A673 (cell line): ENCODE results near the gene GBP1.

Experiments used
- EZH2 ChIP-seq: fragments of 200-600 bp; sonication (generic); IDR thresholded peaks from 2 replicates; pipeline ENCODE4 v1.6.1; 2017; ENCODE audit warnings: borderline replicate concordance, low read depth, mild to moderate bottlenecking, mixed read lengths, antibody characterized with exemption, low read length; ENCODE audit not compliant: poor library complexity, severe bottlenecking
- TF ChIP-seq, protein P1 (sequence below): fragments of 300-800, 200-600 bp; sonication (generic); conservative IDR thresholded peaks from 2 replicates; pipeline ENCODE4 v1.5.1; 2017; ENCODE audit warnings: low read depth, mild to moderate bottlenecking, antibody characterized with exemption, low read length, moderate library complexity, mixed read lengths

GRCh38 chr1:89104147-89104546, 39.1 kb upstream of the GBP1 start:
- TF ChIP-seq EZH2: no peak
- TF ChIP-seq, protein P1, sequence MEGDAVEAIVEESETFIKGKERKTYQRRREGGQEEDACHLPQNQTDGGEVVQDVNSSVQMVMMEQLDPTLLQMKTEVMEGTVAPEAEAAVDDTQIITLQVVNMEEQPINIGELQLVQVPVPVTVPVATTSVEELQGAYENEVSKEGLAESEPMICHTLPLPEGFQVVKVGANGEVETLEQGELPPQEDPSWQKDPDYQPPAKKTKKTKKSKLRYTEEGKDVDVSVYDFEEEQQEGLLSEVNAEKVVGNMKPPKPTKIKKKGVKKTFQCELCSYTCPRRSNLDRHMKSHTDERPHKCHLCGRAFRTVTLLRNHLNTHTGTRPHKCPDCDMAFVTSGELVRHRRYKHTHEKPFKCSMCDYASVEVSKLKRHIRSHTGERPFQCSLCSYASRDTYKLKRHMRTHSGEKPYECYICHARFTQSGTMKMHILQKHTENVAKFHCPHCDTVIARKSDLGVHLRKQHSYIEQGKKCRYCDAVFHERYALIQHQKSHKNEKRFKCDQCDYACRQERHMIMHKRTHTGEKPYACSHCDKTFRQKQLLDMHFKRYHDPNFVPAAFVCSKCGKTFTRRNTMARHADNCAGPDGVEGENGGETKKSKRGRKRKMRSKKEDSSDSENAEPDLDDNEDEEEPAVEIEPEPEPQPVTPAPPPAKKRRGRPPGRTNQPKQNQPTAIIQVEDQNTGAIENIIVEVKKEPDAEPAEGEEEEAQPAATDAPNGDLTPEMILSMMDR: no peak
